Measurements from ENCODE around the gene IMPA2. TPM values are rescaled to one million over a fixed set of nuclear protein-coding genes. Genes with fewer than 3 reads are reported as not detected.

The IMPA2 gene
- total and polyA plus RNA-seq, 11 donors = 18.1 to 73.0 (median 40.8) TPM

DNA sequence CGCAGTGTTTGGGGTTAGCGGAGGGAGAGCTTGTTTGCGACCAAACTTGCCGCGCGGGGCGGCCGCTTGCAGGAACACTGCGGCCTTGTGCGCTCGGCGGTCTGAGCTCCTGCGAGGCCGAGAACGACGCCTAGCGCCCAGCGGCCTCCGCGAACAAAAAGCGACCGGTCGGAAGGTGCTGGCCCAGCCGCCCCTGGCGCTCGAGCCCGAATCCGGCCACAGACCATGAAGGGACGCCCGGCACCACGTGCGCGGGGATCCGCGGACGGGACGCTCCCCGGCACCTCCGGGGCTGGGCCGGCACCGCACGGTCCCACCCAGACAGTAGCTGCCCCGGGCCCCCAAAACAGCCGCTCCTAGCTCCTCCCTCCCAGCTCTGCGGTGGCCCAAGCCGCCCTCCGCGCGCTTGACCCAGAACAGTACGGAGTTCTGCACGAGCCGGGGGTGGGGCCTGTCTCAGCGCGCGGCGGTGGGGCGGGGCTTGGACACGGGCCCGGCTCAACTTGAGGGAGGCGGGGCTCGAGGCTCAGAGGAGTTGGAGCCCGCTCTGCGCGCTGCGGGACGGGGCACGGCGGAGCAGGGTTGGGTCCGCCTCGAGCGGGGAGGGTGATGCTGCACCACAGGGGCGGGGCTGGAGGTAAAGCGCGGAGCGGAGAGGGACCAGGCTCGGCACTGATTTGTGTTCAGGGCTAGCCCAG, 664 bp upstream of the IMPA2 start:
- peak; percentile 68 to 96 for TF ChIP-seq POLR2A (IDR thresholded peaks at IDR 0.05)
- peak in 4 of 12 donors; percentile 32 to 43 (median 36) for TF ChIP-seq CTCF (IDR thresholded peaks at IDR 0.05)
- ATAC-seq = peak; percentile 93 to 96 (median 95)
- intact Hi-C loops (cut with DNase I) = loop anchor here in 9 of 10 donors (1.0 to 5.0 kb wide), 12 partner anchors 15 to 248 kb away; partner anchors contain the start of genes CHMP1B (in 3 of the 9) and MPPE1 (in 3 of the 9)

DNA sequence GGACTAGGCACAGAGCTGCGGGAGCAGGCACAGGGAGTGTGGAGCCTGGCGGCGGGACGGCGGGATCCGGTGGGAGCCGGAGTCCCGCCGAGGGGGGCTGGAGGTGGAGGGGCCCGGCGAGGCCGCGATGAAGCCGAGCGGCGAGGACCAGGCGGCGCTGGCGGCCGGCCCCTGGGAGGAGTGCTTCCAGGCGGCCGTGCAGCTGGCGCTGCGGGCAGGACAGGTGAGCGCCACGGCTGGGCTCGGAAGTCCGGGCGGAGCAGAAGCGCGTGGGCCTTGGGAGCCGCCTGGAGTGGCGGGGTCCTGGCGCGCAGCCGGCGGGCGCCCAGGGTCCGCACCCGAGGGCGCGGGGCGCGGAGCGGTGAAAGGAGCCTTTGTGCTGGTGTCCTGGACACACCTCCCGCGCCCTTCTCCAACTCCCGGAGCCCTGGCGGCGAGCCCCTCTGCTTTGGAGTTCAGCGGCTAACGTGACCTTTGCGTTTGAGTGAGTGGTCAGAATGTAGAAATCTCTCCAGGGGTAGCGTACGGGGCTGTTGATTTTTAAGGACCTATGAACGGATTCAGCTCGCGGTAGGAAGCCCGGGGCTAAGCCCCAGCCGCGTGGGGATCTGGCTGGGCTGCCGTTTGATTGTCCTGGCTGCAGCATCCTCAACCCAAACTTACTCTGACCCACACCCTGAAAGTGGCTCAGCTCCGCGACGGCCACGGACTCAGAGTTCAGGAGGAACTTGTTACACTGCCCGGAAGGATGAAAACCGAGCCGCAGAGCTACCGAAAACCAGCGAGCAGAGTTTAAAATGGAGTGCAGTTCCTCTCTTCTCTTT, 448 bp downstream of the IMPA2 start:
- Histone ChIP-seq H3K9me3 (no peaks in the 10 kb centered on the region), H3K4me1 (peaks cover 0 to 56% (median 17%) of the 10 kb centered on the region in 12 donors), H3K27me3 (no peaks in the 10 kb centered on the region), H3K27ac (peak overlapping the region; percentile 53 to 99 (median 94)), H3K4me3 (peak overlapping the region; percentile 70 to 97 (median 89)), H3K36me3 (no peaks in the 10 kb centered on the region)
- WGBS, 4 donors = 1 to 3% (median 1%) methylated on average over 60 to 71 of the region's 71 CpGs
- ATAC-seq (peak in 2 of 4 donors; percentile 8 to 9), DNase-seq (peak in 3 of 5 donors; percentile 45 to 78 (median 53))
- TF ChIP-seq CTCF (IDR thresholded peaks at IDR 0.05) (peak in 1 of 12 donors; percentile 4), POLR2A (IDR thresholded peaks at IDR 0.05) (peak; percentile 18 to 88)
- intact Hi-C loops (cut with DNase I) = loop anchor here in 9 of 10 donors (1.0 to 5.0 kb wide), 11 partner anchors 14 to 249 kb away; partner anchors contain the start of genes CHMP1B (in 3 of the 9) and MPPE1 (in 3 of the 9)

More for the DNA sequence above, 664 bp upstream of the IMPA2 start:
- Histone ChIP-seq H3K4me1 (peaks cover 0 to 45% (median 15%) of the 10 kb centered on the region in 12 donors), H3K9me3 (no peaks in the 10 kb centered on the region), H3K27me3 (no peaks in the 10 kb centered on the region), H3K4me3 (peak overlapping the region; percentile 70 to 97 (median 89)), H3K27ac (peak overlapping the region; percentile 83 to 99 (median 95)), H3K36me3 (no peaks in the 10 kb centered on the region)
- DNase-seq = peak; percentile 97 to 99 (median 99)
- 0 to 2% (median 1%) methylated on average over 21 to 76 of the region's 76 CpGs for WGBS, 4 donors

GRCh38 chr18:11982981-11983380, 1.7 kb downstream of the IMPA2 start:
- TF ChIP-seq CTCF (IDR thresholded peaks at IDR 0.05) = no peak
- TF ChIP-seq POLR2A (IDR thresholded peaks at IDR 0.05) = no peak
- intact Hi-C loops (cut with DNase I) = loop anchor here in 4 of 10 donors (5.0 kb wide), 3 partner anchors 36 to 251 kb away; no protein-coding TSS in a partner anchor
- H3K9me3 ChIP-seq = no peaks in the 10 kb centered on the region
- H3K27me3 ChIP-seq = no peaks in the 10 kb centered on the region
- peak overlapping the region in 9 of 12 donors; percentile 70 to 97 (median 90) for H3K4me3 ChIP-seq
- peak overlapping the region in 6 of 12 donors; percentile 93 to 99 (median 96) for H3K27ac ChIP-seq
- DNase-seq (no peak), ATAC-seq (no peak)
- H3K36me3 ChIP-seq = no peaks in the 10 kb centered on the region
- peaks cover 0 to 63% (median 23%) of the 10 kb centered on the region in 12 donors for H3K4me1 ChIP-seq
- 75 to 84% (median 78%) methylated on average over 4 of the region's 4 CpGs for WGBS, 4 donors
